Epithelial cell of umbilical artery (primary cell): ENCODE measurements around the gene ERCC6L. TPM values are rescaled to one million over a fixed set of nuclear protein-coding genes. Genes with fewer than 3 reads are reported as not detected.

ENCODE experiments used
- total RNA-seq: library from RNA; depleted of rRNA; stranded (reverse); fragments of >200 nt; gene quantifications from 2 replicates; pipeline ENCODE4 v1.2.3, GENCODE V29; 2014

The ERCC6L gene, protein sequence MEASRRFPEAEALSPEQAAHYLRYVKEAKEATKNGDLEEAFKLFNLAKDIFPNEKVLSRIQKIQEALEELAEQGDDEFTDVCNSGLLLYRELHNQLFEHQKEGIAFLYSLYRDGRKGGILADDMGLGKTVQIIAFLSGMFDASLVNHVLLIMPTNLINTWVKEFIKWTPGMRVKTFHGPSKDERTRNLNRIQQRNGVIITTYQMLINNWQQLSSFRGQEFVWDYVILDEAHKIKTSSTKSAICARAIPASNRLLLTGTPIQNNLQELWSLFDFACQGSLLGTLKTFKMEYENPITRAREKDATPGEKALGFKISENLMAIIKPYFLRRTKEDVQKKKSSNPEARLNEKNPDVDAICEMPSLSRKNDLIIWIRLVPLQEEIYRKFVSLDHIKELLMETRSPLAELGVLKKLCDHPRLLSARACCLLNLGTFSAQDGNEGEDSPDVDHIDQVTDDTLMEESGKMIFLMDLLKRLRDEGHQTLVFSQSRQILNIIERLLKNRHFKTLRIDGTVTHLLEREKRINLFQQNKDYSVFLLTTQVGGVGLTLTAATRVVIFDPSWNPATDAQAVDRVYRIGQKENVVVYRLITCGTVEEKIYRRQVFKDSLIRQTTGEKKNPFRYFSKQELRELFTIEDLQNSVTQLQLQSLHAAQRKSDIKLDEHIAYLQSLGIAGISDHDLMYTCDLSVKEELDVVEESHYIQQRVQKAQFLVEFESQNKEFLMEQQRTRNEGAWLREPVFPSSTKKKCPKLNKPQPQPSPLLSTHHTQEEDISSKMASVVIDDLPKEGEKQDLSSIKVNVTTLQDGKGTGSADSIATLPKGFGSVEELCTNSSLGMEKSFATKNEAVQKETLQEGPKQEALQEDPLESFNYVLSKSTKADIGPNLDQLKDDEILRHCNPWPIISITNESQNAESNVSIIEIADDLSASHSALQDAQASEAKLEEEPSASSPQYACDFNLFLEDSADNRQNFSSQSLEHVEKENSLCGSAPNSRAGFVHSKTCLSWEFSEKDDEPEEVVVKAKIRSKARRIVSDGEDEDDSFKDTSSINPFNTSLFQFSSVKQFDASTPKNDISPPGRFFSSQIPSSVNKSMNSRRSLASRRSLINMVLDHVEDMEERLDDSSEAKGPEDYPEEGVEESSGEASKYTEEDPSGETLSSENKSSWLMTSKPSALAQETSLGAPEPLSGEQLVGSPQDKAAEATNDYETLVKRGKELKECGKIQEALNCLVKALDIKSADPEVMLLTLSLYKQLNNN
- 4.2 and 7.0 TPM in 2 replicates for total RNA-seq

DNA sequence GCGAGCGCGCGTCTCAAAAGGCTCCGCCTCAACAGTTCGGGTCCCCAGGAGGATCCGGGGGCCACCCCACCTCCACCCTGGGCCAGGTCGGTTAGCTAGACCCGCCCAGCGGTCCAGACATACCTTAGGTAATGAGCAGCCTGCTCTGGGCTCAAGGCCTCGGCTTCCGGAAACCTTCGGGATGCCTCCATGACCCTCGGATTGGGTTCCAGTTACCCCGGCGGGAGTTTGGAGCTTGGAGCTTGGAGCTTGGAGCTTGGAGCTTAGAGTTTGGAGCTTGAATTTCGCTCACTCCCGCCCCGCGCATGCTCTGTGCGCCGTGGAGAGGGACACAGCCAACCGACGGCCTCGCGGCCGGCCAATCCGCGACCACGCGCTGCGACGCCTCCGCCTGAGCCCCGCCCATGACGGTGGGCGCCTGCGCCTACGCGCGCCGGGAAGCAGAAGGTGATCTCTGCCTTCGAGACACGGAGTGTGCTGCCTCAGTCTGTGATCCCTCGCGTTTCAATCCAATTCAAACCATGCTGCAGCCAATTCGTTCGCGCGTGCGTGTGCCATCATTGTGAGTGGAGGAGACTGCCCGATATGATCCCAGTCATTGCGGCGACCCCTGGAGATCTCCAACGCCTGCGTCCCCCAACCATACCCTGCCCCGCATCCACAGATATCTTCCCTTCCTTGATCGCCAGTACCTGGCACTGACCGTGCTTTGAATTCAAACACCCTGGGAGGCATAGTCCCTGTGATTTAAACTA is at the start of gene ERCC6L:
Gene ERCC6L, minus strand, starts transcription at position 307 of the 755 bp plus-strand sequence. Its CDS starts 116 bp downstream, at position 191.

DNA sequence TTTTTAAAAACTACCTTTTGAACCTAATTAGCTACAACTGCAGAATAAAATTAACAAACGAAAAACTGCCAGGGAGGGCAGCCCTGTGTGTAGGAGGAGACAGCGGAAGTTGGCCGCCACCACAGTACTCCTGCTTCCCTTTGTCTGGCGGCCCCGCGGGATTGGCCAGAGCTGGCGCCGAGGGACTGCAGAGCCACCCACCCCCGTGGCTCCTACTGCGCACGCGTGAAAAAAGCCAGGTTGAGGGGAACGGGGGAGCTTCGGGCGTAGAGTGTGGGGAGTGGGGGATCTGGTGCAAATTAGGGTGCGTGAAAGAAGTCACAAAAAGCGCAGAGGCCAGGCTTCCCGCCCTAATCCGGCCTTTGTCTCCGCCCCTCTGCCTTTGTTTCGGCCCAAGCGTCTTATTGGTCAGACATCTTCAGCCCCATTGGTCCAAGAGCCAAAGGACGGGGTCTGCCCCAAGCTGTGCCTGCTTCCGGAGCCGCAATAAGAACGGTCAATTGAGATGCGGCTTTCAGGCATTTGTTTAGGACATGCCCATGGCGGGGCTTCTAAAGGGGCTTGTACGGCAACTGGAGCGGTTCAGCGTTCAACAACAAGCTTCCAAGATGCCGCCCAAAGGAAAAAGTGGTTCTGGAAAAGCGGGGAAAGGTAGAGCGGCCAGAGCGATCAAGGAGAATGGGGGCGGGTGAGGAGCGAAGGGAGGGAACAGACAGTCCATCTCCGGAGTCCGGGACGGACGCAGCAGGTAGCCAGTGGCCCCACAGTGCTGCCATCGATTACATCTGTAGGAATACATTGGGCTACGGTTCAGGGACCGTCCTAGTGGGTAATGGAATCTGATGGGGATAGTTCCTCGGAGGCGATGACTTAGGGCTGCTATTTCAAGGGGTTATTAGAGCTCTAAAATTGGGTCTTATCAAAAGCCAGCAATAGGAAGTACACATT is 57.4 kb downstream of the ERCC6L start, which contains the start of gene PIN4:
Gene PIN4, plus strand, starts transcription at position 580 of the 948 bp plus-strand sequence. Its CDS starts 29 bp downstream, at position 609.

Other genes with a start within 250 kb of the ERCC6L start
- under 0.01 and 0.30 TPM in 2 replicates for gene RTL5, start 107.1 kb downstream of the ERCC6L start, total RNA-seq
- 4.1 and 14.6 TPM in 2 replicates for gene PIN4, start 57.3 kb downstream of the ERCC6L start, total RNA-seq
- gene RPS4X, start 38.2 kb upstream of the ERCC6L start, total RNA-seq, result 821 and 881 TPM in 2 replicates
- not detected in 2 replicates for gene CITED1, start 66.9 kb upstream of the ERCC6L start, total RNA-seq